Activated B cell treated with CpG ODN at 0.5 μM for 24 hours (primary cell): ENCODE data around the gene SENP8. TPM values are rescaled to one million over a fixed set of nuclear protein-coding genes. Genes with fewer than 3 reads are reported as not detected.
"Not testable (repeated sequence)": the region's sequence is repeated elsewhere in the genome, so short reads cannot be mapped to it uniquely, and the experiment has no call there.

Source experiments
- ATAC-seq: fragments of 200-7000 bp; cut with Tn5 transposase; one replicate; pipeline ENCODE4 v1.10.0; 2021; ENCODE audit warnings: low read depth, mild to moderate bottlenecking, moderate library complexity
- CTCF ChIA-PET: fragments of 350-600 bp; sonication (Branson Sonifier 250); formaldehyde crosslinking; loops from one replicate; lab custom pipeline; 2021; ENCODE audit warnings: antibody characterized with exemption; lab: Charles Lee
- POLR2A ChIA-PET: fragments of 350-600 bp; sonication (Branson Sonifier 250); formaldehyde crosslinking; loops from one replicate; lab custom pipeline; 2021; ENCODE audit warnings: antibody characterized with exemption; lab: Charles Lee
- DNase-seq: peaks from one replicate; pipeline ENCODE4 v3.0.0; 2022
- H3K27ac Mint-ChIP-seq: one replicate; pipeline ENCODE4 v1.8.0; 2020; ENCODE audit warnings: mixed read lengths
- H3K27me3 Mint-ChIP-seq: one replicate; pipeline ENCODE4 v1.8.0; 2021; ENCODE audit warnings: mixed read lengths
- H3K36me3 Mint-ChIP-seq: one replicate; pipeline ENCODE4 v1.8.0; 2021; ENCODE audit warnings: low read depth, mixed read lengths
- H3K4me1 Mint-ChIP-seq: one replicate; pipeline ENCODE4 v1.8.0; 2021; ENCODE audit warnings: mixed read lengths
- H3K4me3 Mint-ChIP-seq: one replicate; pipeline ENCODE4 v1.8.0; 2020; ENCODE audit warnings: mild to moderate bottlenecking, mixed read lengths
- H3K9me3 Mint-ChIP-seq: one replicate; pipeline ENCODE4 v1.8.0; 2020; ENCODE audit warnings: mixed read lengths
- CTCF ChIP-seq: fragments of 200-600 bp; IDR thresholded peaks from one replicate; pipeline ENCODE4 v1.8.0; 2022; ENCODE audit warnings: antibody characterized with exemption, mild to moderate bottlenecking
- intact Hi-C: fragments of 100-400 bp; cut with micrococcal nuclease; formaldehyde crosslinking; loops from one replicate; pipeline ENCODE4 v1.15.1; 2024
- total RNA-seq: library from RNA; stranded (reverse); gene quantifications from 2 replicates; pipeline ENCODE4 v1.2.3, GENCODE V29; 2022

Gene SENP8
- total RNA-seq, 1 donor from 2014 or later: 1.1 TPM

DNA sequence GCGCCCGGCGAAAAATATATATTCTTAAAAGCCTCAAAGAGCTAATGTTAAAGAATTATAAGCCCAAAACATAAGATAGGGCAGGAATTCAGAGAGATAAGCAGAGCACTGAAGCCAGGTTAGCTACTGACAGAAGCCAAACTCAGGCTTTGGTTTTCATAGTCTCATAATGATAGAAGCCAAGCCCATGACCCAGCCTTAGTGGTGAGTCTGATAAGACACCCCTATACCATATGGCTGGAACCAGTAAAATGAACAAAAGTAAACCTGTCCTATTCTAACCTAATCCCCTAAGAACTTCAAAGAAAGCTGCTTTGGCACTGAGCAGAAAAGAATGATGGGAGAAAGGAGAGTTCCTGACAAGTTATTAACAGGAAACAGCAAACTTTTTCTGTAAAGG lies 26.2 kb upstream of the SENP8 start:
- H3K27ac Mint-ChIP-seq: no peak overlapping the region
- H3K4me3 Mint-ChIP-seq: no peak overlapping the region
- H3K9me3 Mint-ChIP-seq: no peaks in the 10 kb centered on the region
- DNase-seq: no peak
- POLR2A ChIA-PET: no interaction called here
- no peak for TF ChIP-seq CTCF
- CTCF ChIA-PET: no interaction called here
- intact Hi-C loops: no loop called here
- no peaks in the 10 kb centered on the region for H3K4me1 Mint-ChIP-seq
- peaks cover 13% of the 10 kb centered on the region for H3K36me3 Mint-ChIP-seq
- H3K27me3 Mint-ChIP-seq: no peaks in the 10 kb centered on the region
- ATAC-seq: no peak

DNA sequence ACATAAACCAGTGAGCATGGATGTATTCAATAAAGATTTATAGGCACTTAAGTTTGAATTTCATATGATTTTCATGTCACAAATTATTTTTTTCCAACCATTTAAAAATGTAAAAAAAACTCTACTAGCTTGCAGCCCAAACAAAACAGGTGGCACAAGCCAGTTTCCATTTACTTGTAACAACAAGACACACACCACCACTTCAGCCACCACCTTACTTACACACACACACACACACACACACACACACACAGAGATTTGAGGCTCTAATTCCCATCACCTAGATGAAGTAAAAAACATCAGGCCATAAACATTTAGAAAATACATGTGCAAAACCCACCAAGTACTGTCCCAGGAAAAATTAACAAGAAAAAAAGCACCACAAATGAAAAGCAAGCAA lies 25.5 kb upstream of the SENP8 start:
- no peak overlapping the region for H3K4me3 Mint-ChIP-seq
- H3K27me3 Mint-ChIP-seq: no peaks in the 10 kb centered on the region
- intact Hi-C loops: no loop called here
- peaks cover 15% of the 10 kb centered on the region for H3K36me3 Mint-ChIP-seq
- ATAC-seq (no peak), DNase-seq (no peak)
- ChIA-PET POLR2A (no interaction called here), CTCF (no interaction called here)
- no peaks in the 10 kb centered on the region for H3K4me1 Mint-ChIP-seq
- no peaks in the 10 kb centered on the region for H3K9me3 Mint-ChIP-seq
- no peak overlapping the region for H3K27ac Mint-ChIP-seq
- TF ChIP-seq CTCF: no peak

GRCh38 chr15:72096796-72097195 lies 21.4 kb upstream of the SENP8 start:
- ATAC-seq (no peak), DNase-seq (no peak)
- TF ChIP-seq CTCF: no peak
- peaks cover 10% of the 10 kb centered on the region for H3K36me3 Mint-ChIP-seq
- H3K4me1 Mint-ChIP-seq: no peaks in the 10 kb centered on the region
- H3K9me3 Mint-ChIP-seq: no peaks in the 10 kb centered on the region
- no peaks in the 10 kb centered on the region for H3K27me3 Mint-ChIP-seq
- no peak overlapping the region for H3K4me3 Mint-ChIP-seq
- no peak overlapping the region for H3K27ac Mint-ChIP-seq
- ChIA-PET POLR2A (interaction anchor here (0.6 kb wide), 1 partner anchor 31 kb away, joined by 4 read pairs; no protein-coding TSS in a partner anchor), CTCF (no interaction called here)
- intact Hi-C loops: no loop called here

DNA sequence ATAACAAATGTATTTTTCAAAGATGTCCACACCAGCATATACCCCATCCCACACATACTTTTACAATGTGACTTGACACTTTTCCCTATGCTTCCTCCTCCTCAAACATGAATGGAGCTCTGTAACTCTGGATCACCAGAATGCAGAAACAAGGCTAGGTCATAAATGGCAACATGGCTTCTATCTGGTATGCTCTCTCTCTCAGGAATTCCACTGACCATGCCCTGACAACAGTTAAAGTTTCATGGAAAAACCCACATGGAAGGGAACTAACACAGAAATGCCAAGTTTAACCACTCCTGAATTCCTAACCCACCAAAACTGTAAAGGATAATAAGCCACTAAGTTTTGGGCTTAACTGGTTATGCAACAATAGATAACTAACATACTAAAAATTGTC lies 20.2 kb upstream of the SENP8 start:
- Mint-ChIP-seq H3K4me3 (no peak overlapping the region), H3K36me3 (peaks cover 10% of the 10 kb centered on the region), H3K27me3 (no peaks in the 10 kb centered on the region), H3K9me3 (no peaks in the 10 kb centered on the region), H3K27ac (no peak overlapping the region), H3K4me1 (peaks cover 3% of the 10 kb centered on the region)
- ATAC-seq: no peak
- TF ChIP-seq CTCF: no peak
- intact Hi-C loops: no loop called here
- no peak for DNase-seq
- ChIA-PET CTCF (no interaction called here), POLR2A (no interaction called here)

DNA sequence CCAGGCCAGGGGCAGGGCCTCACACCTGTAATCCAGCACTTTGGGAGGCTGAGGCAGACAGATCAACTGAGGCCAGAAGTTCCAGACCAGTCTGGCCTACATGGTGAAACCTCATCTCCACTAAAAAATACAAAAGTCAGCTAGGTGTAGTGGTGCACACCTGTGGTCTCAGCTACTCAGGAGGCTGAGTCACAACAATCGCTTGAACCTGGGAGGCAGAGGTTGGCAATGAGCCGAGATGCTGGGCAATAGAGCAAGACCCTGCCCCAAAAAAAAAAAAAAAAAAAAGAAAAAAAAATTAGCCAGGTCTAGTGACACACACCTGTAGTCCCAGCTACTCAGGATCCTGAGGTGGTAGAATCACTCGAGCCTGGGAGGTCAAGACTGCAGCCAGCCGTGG lies 19.0 kb upstream of the SENP8 start:
- CTCF ChIA-PET: no interaction called here
- ATAC-seq (no peak), DNase-seq (no peak)
- no peak for TF ChIP-seq CTCF
- no peak overlapping the region for H3K27ac Mint-ChIP-seq
- intact Hi-C loops: no loop called here
- POLR2A ChIA-PET: no interaction called here
- H3K36me3 Mint-ChIP-seq: peaks cover 10% of the 10 kb centered on the region
- peaks cover 12% of the 10 kb centered on the region for H3K4me1 Mint-ChIP-seq
- H3K4me3 Mint-ChIP-seq: no peak overlapping the region
- H3K27me3 Mint-ChIP-seq: no peaks in the 10 kb centered on the region
- H3K9me3 Mint-ChIP-seq: no peaks in the 10 kb centered on the region

DNA sequence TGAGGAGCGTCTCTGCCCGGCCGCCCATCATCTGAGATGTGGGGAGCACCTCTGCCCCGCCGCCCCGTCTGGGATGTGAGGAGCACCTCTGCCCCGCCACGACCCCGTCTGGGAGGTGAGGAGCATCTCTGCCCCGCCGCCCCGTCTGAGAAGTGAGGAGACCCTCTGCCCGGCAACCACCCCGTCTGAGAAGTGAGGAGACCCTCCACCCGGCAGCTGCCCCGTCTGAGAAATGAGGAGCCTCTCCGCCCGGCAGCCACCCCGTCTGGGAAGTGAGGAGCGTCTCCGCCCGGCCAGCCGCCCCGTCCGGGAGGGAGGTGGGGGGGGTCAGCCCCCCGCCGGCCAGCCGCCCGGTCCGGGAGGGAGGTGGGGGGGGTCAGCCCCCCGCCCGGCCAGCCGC lies 17.7 kb upstream of the SENP8 start:
- DNase-seq, H3K4me3 Mint-ChIP-seq, H3K9me3 Mint-ChIP-seq, H3K27me3 Mint-ChIP-seq, POLR2A ChIA-PET, CTCF ChIA-PET, ATAC-seq, intact Hi-C loops, H3K27ac Mint-ChIP-seq: not testable (repeated sequence)
- Mint-ChIP-seq H3K36me3 (peaks cover 10% of the 10 kb centered on the region), H3K4me1 (peaks cover 19% of the 10 kb centered on the region)
